Globus pallidus (tissue), 1 donor: ENCODE measurements around the gene RALGPS1.

ENCODE experiments used
- DNase-seq: peaks from one replicate; pipeline ENCODE4 v3.0.0-alpha.2; 2015; ENCODE audit warnings: low spot score

Gene RALGPS1

GRCh38 chr9:127256324-127256723, 341.7 kb downstream of the RALGPS1 start:
- no peak for DNase-seq

GRCh38 chr9:127258606-127259471, 344.3 kb downstream of the RALGPS1 start:
- DNase-seq, result no peak

- peak; percentile 54 for DNase-seq
Measured at GRCh38 chr9:127262602-127263001, 348.0 kb downstream of the RALGPS1 start.

- peak; percentile 47 for DNase-seq
Measured at GRCh38 chr9:127263237-127263636, 348.7 kb downstream of the RALGPS1 start.

GRCh38 chr9:127263664-127264063, 349.1 kb downstream of the RALGPS1 start:
- peak; percentile 69 for DNase-seq

- peak; percentile 63 for DNase-seq
Measured at GRCh38 chr9:127264462-127265219, 350.1 kb downstream of the RALGPS1 start, which contains the start of gene GARNL3. GARNL3 (plus strand) TSS chr9:127264774; CDS start chr9:127264878, 104 bp downstream.

- peak; percentile 51 for DNase-seq
Measured at GRCh38 chr9:127267793-127268525, 353.4 kb downstream of the RALGPS1 start.

GRCh38 chr9:127269449-127269848, 354.9 kb downstream of the RALGPS1 start:
- DNase-seq, result no peak
